Heart left ventricle (tissue), 16 donors: ENCODE data around the gene CCDC27. TPM values are rescaled to one million over a fixed set of nuclear protein-coding genes. Genes with fewer than 3 reads are reported as not detected.

Experiments
- ATAC-seq, 4 donors: fragments of 200-7000 bp; cut with Tn5 transposase; one replicate each; pipeline ENCODE4 v1.9.1; 2020 to 2022; ENCODE audit warnings: moderate library complexity in 4 of 4, mild to moderate bottlenecking in 3 of 4, moderate number of reproducible peaks in 1 of 4
- DNase-seq, 5 donors: peaks; one replicate each; pipeline ENCODE4 v3.0.0-alpha.2; 2020
- H3K27ac ChIP-seq, 12 donors: fragments of 200-600 bp; sonication (generic) in 4 of 12; one replicate each; pipeline versions ENCODE4 v1.5.0 to v1.8.0; 2016 to 2022; ENCODE audit warnings: mild to moderate bottlenecking in 2 of 12
- H3K27me3 ChIP-seq, 9 donors: fragments of 200-600 bp; sonication (generic) in 2 of 9; one replicate each; pipeline versions ENCODE4 v1.5.1 to v1.8.0; 2016 to 2022; ENCODE audit warnings: mild to moderate bottlenecking in 3 of 9
- H3K36me3 ChIP-seq, 9 donors: fragments of 200-600 bp; sonication (generic) in 2 of 9; one replicate each; pipeline versions ENCODE4 v1.5.0 to v1.8.0; 2018 to 2022; ENCODE audit warnings: mild to moderate bottlenecking in 2 of 9
- H3K4me1 ChIP-seq, 12 donors: fragments of 200-600 bp; sonication (generic) in 4 of 12; one replicate each; pipeline versions ENCODE4 v1.5.0 to v1.8.0; 2016 to 2022; ENCODE audit warnings: mild to moderate bottlenecking in 3 of 12
- H3K4me3 ChIP-seq, 12 donors: fragments of 200-600 bp; sonication (generic) in 4 of 12; one replicate each; pipeline versions ENCODE4 v1.5.0 to v1.8.0; 2017 to 2022; ENCODE audit warnings: mild to moderate bottlenecking in 9 of 12, moderate library complexity in 4 of 12
- H3K9me3 ChIP-seq, 12 donors: fragments of 200-600 bp; sonication (generic) in 4 of 12; one replicate each; pipeline versions ENCODE4 v1.5.0 to v1.8.0; 2016 to 2022; ENCODE audit warnings: mild to moderate bottlenecking in 1 of 12
- CTCF ChIP-seq, 12 donors: fragments of 200-600 bp; sonication (generic) in 4 of 12; IDR thresholded peaks; one replicate each; pipeline versions ENCODE4 v1.5.0 to v1.8.0; 2018 to 2022; ENCODE audit warnings: antibody characterized with exemption in 12 of 12, mild to moderate bottlenecking in 5 of 12
- POLR2A ChIP-seq, 2 donors: fragments of 450-650 bp; IDR thresholded peaks; one replicate each; pipeline ENCODE4 v1.6.1; 2017; ENCODE audit warnings: antibody characterized with exemption in 2 of 2, mild to moderate bottlenecking in 2 of 2, moderate library complexity in 2 of 2
- WGBS, 4 donors: extraction: QIAGEN DNeasy Blood & Tissue Kit in 2 of 4; methylation state at CpG; one replicate each; pipeline versions ENCODE4 v1.1.5 to v1.1.7; 2013 to 2018; 5-methylcytosine and 5-hydroxymethylcytosine counted together
- intact Hi-C, 10 donors: fragments of 100-400 bp; cut with DNase I; formaldehyde crosslinking; loops; one replicate each; pipeline versions ENCODE4 v1.11.1 to v1.14.2; 2022
- polyA plus RNA-seq, 2 donors: library from polyadenylated mRNA; stranded (reverse); fragments of 200-250 nt; gene quantifications; one replicate each; pipeline ENCODE4 v1.2.3, GENCODE V29; 2013
- total RNA-seq, 9 donors: library from RNA; depleted of rRNA in 2 of 9; stranded (reverse); fragments of >200 nt in 2 of 9; fragmentation: NEBNext Ultra II Directional in 3 of 9; extraction: Animal tissue kit (Norgen Biotek cat#: 25700) in 3 of 9; gene quantifications; one replicate each; pipeline versions ENCODE4 v1.1.0 to v1.2.4, GENCODE V29; 2016 to 2023
- donor health status: ischemic (EF 13 %, LVEDD 7.1; RV severe dilation, severe dysfunction).
- donor health status: healthy with polysubstance abuse.
- donor health status: DM: no; HTN: yes; CAD: no.
- donor health status: DM: no; HTN: no; CAD: no.
- donor health status: ischemic (EF 25% LVEDD 6.9; RV normal size, moderate dysfunction).
- donor health status: ischemic (EF 25% LVEDD 5.7; RV mildly dilated, moderate dysfunction).
- donor health status: healthy.
- donor health status: DM: yes; HTN: yes; CAD: no.
- donor health status: ischemic (EF 35%, LVEDD 5.7; RV mildly dilated, moderate dysfunction).
- donor health status: nonischemic (EF 11% LVEDD 7.7; RV severe dilation, severe dysfunction).
- donor health status: DM: yes; HTN: yes; CAD: no.
- donor health status: PGD.
- donor health status: ischemic (EF 29% LVEDD 5.4; RV normal size, mild dysfunction).
- donor health status: nonischemic (EF 23%, LVEDD 6.1; RV moderate dilation, normal function).

Gene CCDC27
- total and polyA plus RNA-seq, 11 donors: not detected

DNA sequence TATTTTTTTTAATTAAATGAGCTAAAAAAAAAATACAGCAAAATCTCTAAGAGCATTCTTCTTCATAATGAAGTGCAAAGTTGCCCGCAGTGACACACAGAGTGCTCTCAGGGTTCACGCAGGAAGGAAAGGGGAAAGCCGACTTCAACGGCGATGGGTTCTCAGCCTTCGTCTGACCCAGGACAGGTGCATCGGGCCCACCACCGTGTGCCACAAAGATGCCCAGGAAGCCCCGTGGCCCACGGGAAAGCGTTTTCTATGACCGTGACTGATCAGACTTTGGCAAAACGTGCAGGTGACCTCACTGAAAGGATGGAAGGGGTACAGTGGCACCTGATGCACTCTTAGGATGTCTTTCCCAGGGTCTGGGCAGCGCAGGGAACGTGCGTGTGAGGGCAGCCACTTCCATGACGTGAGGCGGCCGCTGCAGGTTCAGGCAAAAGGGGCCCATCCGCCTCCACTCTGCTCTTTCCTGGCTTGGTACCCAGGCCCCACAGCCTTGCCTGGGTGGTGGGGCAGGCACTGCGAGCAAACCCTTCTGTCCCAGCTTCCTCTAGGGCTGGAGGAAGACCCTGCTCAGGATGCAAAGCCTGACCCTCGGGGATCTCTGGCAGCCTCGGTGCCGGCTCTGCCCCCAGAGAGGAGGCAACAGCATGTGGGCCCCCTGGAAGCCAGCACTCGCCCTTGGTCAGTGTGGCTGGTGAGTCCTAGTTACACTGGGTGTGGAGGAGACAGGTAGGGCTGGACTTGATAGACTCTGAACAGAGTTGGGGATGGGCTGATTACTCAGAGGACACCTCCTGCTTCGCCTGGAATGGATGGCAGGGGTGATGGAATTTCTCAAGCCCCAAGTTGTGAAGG, 35.7 kb downstream of the CCDC27 start:
- H3K9me3 ChIP-seq: no peaks in the 10 kb centered on the region
- H3K27ac ChIP-seq: no peak overlapping the region
- no peak for DNase-seq
- intact Hi-C loops: no loop called here
- WGBS, 4 donors: 88 to 91% (median 90%) methylated on average over 23 to 26 of the region's 26 CpGs
- peaks cover 0 to 38% (median 25%) of the 10 kb centered on the region in 12 donors for H3K4me1 ChIP-seq
- TF ChIP-seq POLR2A (IDR thresholded peaks at IDR 0.05) (no peak), CTCF (IDR thresholded peaks at IDR 0.05) (no peak)
- H3K27me3 ChIP-seq: no peaks in the 10 kb centered on the region
- H3K4me3 ChIP-seq: no peak overlapping the region
- peaks cover 0 to 77% (median 49%) of the 10 kb centered on the region in 9 donors for H3K36me3 ChIP-seq
- ATAC-seq: no peak

DNA sequence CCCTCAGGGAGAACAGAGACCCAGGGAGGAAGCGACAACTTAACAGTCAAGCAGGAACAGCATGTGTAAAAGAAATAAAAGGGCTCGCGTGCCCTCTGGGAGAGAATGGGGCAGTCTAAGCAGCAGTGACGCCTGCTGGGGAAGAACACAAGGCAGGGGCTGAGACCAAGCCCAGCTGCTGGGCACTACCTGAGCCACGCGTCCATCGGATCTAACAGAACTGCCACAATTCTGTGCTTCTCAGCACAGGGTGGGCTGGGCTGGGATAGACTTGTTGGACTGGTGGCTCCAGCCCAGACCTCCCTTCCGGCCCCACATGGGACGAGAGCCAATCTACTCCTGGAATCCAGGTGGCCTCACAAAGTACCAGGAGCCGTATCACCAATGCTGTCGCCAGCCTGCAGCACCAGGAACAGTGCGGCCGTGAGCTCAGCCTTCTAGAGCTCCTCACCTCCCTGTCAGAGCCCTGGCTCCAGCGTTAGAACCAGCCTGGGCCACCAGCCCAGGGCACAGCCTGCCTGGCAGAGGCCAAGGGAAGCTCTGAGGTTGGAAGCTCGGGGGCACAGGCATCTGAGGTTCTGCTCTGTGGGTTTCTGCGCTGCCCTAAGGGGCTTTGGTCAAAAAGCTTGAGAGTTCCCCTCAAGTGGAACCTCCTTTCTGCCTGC, 36.6 kb downstream of the CCDC27 start:
- Histone ChIP-seq H3K27me3 (no peaks in the 10 kb centered on the region), H3K9me3 (no peaks in the 10 kb centered on the region), H3K27ac (no peak overlapping the region), H3K4me1 (peaks cover 1 to 47% (median 34%) of the 10 kb centered on the region in 12 donors), H3K4me3 (no peak overlapping the region), H3K36me3 (peaks cover 0 to 71% (median 40%) of the 10 kb centered on the region in 9 donors)
- ATAC-seq (peak; percentile 42 to 73 (median 52)), DNase-seq (peak in 1 of 5 donors; percentile 50)
- intact Hi-C loops: no loop called here
- TF ChIP-seq POLR2A (IDR thresholded peaks at IDR 0.05) (no peak), CTCF (IDR thresholded peaks at IDR 0.05) (no peak)
- WGBS, 4 donors: 67 to 77% (median 73%) methylated on average over 15 to 16 of the region's 16 CpGs

- ATAC-seq (no peak), DNase-seq (no peak)
- H3K27ac ChIP-seq: no peak overlapping the region
- H3K4me3 ChIP-seq: no peak overlapping the region
- intact Hi-C loops: no loop called here
- H3K36me3 ChIP-seq: peaks cover 0 to 63% (median 32%) of the 10 kb centered on the region in 9 donors
- H3K27me3 ChIP-seq: no peaks in the 10 kb centered on the region
- TF ChIP-seq POLR2A (IDR thresholded peaks at IDR 0.05) (no peak), CTCF (IDR thresholded peaks at IDR 0.05) (no peak)
- peaks cover 4 to 54% (median 42%) of the 10 kb centered on the region in 12 donors for H3K4me1 ChIP-seq
- 72 to 86% (median 77%) methylated on average over 18 to 34 of the region's 34 CpGs for WGBS, 4 donors
- H3K9me3 ChIP-seq: no peaks in the 10 kb centered on the region
Measured at GRCh38 chr1:3789421-3790300, 37.4 kb downstream of the CCDC27 start.
